GM18519 (cell line): ENCODE results near the gene GJE1.
A peak's percentile ranks its signal among the peaks of the same experiment; 100 is the strongest.
"Not testable (repeated sequence)": the region's sequence is repeated elsewhere in the genome, so short reads cannot be mapped to it uniquely, and the experiment has no call there.

ENCODE experiments used
- ATAC-seq: cut with Tn5 transposase; IDR thresholded peaks from one replicate; pipeline ENCODE4 v1.9.1; 2021; ENCODE audit warnings: mild to moderate bottlenecking, moderate library complexity; ENCODE audit not compliant: unreplicated experiment, low FRiP score

GJE1 gene

DNA sequence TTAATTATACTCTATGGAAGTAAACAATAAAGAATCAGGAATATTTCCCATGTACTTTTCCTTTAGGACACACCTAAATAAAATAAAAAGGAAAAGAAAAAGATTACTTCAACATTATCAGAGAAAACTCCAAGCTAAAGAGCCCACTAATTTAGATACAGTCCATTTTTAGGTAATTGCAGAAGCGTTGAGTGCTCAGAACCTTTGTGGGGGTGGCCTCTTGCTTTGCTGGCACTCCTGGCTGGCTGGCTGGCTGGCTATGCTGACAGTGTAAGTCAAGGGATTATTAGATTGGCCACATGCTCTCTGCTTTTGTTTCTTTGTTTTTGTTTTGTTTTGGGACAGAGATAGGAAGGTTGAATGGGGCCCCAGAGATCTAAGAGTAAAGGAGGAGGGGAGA is at the start of gene GJE1:
GJE1 (plus strand) TSS at position 301 of the 400 bp plus-strand sequence. CDS start 234 bp downstream, outside the sequence.
- ATAC-seq = no peak

GRCh38 chr6:142087950-142088857 is 44.5 kb upstream of the GJE1 start:
- no peak for ATAC-seq

DNA sequence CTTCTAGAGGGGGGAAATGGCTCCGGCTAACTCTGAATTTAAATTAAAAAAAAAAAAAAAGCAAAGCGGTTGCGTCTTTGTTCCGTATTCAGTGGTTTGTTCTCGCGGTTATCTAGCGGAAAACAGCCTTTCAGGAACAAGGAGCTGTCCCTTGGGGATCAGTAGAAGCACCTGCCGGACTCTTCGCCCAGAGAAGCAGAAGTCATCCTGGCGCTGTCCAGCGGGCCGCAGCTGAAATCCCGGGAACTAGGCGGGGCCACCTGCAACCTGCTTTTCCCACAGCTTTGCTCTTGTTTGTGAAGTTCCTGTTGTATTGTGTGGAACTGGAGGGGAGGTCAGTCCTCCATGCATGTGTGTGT is 43.9 kb upstream of the GJE1 start:
- ATAC-seq = no peak

GRCh38 chr6:142104820-142105219 is 27.9 kb upstream of the GJE1 start:
- ATAC-seq = not testable (repeated sequence)

DNA sequence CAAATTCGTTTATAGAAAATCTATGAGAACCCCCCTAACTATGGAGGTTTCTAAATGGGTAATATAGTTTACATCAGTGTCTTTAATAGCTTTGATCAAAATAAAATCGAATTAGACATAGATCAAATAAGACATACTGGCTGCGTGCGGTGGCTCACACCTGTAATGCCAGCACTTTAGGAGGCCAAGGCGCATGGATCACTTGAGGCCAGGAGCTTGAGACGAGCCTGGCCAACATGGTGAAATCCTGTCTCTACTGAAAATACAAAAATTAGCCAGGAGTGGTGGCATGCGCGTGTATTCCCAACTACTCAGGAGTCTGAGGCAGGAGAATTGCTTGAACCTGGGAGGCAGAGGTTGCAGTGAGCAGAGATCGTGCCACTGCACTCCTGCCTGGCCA is 21.9 kb upstream of the GJE1 start:
- ATAC-seq = not testable (repeated sequence)

GRCh38 chr6:142112451-142113061 is 20.2 kb upstream of the GJE1 start:
- ATAC-seq = peak; percentile 58

- no peak for ATAC-seq
These were observed 15.4 kb upstream of the GJE1 start for GRCh38 chr6:142117366-142117765.

DNA sequence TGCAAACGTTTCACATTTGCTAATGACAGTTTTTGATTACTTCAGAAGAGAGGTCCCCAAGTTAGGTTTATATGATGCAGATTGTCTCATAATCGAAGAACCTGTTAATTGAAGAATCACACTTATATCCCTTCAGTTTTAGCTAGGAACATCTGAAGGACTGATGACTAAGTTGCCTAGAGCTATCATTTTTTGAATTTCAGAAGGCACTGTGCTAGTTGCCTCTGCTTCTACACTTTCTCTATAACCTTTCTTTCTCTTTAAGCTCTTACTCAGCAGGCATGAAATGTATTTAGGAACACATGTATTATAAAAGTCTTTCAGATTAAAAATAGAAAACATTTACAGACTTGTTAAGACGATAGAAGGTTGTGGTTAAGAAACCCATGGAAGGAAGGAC is 14.4 kb upstream of the GJE1 start:
- ATAC-seq = no peak

DNA sequence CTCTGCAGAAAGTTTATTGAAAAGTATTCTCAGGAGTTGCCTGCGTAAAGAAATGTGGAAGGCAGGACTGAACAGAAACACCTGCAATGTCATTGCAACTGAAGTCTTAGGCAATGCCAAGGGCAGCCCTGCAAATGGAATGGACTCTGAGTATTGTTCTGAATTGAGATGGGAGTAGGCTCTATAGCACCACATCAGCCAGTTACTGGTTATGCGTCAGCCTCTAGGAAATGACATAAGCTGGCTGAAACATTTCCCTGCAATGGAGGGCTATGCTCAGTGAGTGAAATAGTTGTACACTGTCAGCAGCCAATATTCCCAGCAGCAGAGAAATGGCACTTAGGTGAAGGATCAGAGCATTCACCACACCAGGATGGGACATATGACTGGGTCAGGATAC is 13.8 kb upstream of the GJE1 start:
- no peak for ATAC-seq

GRCh38 chr6:142121342-142121741 is 11.4 kb upstream of the GJE1 start:
- ATAC-seq = no peak

GRCh38 chr6:142130814-142131213 is 1.9 kb upstream of the GJE1 start:
- ATAC-seq = no peak

DNA sequence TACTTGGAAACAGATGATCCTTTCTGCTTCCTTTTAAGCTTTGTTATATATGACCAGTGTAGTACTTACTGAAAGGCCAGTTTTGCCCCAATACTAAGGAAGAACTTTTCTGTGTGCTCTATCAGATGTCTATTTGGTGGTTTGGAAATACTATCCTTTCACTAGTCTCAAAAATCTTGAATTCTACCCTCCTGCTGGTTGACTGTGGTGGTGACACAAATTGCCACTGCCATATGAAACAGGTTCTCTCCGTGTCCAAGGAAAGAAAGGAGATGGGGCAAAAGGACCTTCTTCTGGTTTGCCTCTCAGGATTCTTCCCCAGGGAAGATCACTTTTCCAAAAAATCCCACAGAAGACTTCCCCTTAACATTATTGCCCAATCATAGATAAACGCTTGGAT is 6.2 kb downstream of the GJE1 start:
- no peak for ATAC-seq

DNA sequence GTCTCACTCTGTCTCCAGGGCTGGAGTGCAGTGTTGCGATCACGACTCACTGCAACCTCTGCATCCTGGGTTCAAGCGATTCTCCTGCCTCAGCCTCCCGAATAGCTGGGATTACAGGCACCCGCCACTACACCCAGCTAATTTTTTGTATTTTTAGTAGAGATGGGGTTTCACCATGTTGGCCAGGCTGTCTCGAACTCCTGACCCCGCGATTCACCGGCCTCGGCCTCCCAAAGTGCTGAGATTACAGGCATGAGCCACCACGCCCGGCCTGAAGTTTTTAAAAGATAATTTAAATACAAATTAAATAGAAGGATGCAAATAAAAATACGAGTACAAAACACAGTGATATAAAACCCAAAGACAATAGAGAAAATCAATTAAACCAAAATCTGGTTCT is 8.8 kb downstream of the GJE1 start:
- ATAC-seq = not testable (repeated sequence)

DNA sequence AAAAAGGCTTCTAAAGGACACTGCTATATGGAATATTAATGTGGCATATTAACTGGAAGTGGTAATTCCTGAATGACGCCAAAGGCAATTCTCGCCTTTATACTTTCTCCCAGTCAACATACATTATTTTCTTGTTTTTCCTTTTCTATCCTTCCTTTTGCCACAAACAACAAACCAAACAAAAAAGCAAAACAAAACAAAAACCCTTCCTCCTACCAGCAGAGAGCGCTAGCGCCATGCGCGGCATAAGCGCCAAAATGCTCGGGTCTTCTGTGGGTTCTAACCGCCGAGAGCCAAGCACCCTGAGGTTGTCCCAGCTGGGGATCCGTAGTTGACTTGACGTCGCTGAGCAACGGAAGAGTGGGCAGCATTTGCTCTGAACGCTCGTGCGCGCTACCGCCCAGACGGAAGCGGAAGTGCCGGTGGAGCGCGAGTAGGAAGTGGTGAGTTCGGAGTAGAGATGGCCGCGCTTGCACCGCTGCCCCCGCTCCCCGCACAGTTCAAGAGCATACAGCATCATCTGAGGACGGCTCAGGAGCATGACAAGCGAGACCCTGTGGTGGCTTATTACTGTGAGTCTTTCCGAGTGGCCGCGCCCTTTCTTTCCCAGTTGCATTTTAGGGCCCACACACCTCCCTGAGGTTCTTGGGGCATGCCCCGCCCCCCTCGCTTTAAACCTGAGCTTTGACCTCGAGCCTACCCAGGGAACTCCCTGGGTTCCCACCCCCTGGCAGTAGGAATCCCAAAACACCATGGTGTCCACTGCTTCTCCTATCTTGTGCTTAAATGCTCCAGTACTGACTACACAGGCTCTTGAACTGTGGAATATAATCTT is 14.3 kb downstream of the GJE1 start, which contains the start of the genes NMBR and VTA1:
NMBR (minus strand) TSS at position 295 of the 835 bp plus-strand sequence. CDS start 58,464 bp downstream, outside the sequence.
VTA1 (plus strand) TSS at position 436 of the 835 bp plus-strand sequence; CDS start at position 461, 25 bp downstream.
- peak; percentile 99 for ATAC-seq

- no peak for ATAC-seq
These were observed 20.0 kb downstream of the GJE1 start for GRCh38 chr6:142152746-142153145.

GRCh38 chr6:142153196-142153595 is 20.5 kb downstream of the GJE1 start:
- ATAC-seq = no peak

GRCh38 chr6:142154336-142154735 is 21.6 kb downstream of the GJE1 start:
- ATAC-seq = no peak

DNA sequence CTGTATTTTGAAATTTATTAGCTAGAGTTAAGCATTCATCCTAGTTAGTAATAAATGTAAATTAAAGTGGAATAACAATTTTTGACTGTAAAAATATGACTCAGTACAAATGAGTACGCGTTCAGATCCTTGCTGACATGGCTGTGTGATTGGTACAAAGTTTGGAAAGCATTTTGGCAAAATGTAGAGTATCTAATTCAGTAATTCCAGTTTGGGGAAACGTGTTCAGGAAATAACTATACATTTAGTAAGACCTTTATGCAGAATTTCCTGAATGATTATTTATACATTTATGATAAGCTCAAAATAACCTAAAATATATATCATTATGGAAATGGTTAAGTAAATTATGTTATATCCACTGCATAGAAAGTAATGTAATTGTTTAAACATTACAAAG is 22.4 kb downstream of the GJE1 start:
- no peak for ATAC-seq

GRCh38 chr6:142155895-142156757 is 23.4 kb downstream of the GJE1 start:
- peak; percentile 50 for ATAC-seq

DNA sequence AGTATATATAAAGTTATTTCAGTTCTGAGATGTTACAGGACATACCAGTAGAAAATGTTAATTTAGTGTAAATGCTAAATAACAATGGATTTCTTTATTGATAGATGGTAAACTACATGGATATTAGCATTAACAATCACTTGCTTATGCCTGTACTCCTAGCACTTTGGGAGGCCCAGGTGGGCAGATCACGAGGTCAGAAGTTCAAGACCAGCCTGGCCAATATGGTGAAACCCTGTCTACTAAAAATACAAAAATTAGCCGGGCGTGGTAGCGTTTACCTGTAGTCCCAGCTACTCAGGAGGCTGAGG is 24.0 kb downstream of the GJE1 start:
- ATAC-seq = not testable (repeated sequence)
